HG03108 (cell line): Measurements from ENCODE around the gene TRABD2B.

Experiments used
- ATAC-seq: cut with Tn5 transposase; IDR thresholded peaks from one replicate; pipeline ENCODE4 v1.9.1; 2021; ENCODE audit warnings: moderate library complexity; ENCODE audit not compliant: unreplicated experiment

Gene TRABD2B

DNA sequence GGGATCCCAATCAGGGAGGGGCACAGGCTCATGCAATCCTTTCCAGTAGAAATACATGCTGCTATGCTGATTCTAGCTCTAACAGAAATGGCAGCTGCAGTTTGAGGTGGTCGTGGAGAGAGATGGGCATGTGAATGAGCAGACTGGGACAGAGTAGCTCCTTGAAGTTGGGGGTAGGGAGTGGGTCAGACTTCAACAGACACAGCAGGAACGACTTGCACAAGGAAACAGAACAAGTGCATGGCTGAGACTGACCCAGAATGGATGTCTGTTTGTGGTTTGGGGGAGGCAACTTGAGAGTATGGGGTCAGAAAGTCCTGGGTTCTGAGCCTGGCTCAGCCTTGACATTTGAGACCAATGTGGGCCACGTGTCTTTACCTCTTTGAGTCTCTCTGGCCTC, 25.1 kb upstream of the TRABD2B start:
- no peak for ATAC-seq

GRCh38 chr1:48021792-48022191, 24.6 kb upstream of the TRABD2B start:
- ATAC-seq: no peak

DNA sequence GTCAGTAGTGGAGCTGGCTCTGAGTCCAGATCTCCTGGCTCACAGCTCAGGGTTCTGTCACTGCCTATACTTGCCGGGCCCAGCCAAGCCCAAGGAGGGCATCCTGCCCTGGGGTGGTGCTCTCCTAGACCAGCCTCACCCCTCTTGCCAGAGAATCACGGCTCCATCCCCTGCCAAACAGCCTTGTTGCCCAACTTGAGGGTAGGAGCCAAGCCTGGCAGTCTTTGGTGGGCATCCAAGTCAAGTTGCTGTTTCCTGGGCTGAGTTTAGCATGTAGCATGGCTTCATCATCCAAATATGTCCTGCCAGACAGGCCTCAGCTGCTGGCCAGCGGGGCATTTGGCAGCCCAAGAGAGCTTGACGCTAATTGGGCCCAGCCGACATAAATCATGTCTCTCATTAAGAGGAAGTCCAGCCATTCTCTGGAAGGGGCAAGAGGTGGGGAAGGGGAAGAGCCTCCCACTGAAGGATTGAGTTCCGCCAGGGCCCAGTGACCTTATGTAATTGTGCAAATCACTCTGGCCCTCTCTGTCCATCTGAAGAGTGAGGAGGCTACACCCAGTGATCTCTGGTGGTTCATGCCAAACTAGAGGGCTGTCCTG, 22.6 kb upstream of the TRABD2B start:
- no peak for ATAC-seq

DNA sequence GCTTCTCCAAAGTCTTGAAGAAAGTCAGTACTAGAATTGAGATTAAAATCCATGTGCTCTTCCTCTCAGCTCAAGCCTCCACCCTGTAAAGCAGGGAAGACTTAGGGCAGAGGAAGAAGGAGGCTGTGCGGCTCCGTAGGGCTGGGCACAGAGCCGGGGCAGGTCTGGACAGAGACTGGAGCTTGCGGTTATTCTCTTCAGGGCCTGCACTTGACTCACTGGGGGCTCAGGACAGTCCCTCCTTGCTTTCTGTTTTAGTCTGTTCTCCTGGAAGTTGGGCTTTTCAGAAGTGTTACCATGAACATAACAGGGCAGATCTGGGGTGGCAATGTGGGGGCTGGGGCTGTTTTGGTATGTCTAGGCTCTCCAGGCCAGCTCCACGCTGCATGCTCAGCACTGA, 21.6 kb upstream of the TRABD2B start:
- ATAC-seq: no peak

DNA sequence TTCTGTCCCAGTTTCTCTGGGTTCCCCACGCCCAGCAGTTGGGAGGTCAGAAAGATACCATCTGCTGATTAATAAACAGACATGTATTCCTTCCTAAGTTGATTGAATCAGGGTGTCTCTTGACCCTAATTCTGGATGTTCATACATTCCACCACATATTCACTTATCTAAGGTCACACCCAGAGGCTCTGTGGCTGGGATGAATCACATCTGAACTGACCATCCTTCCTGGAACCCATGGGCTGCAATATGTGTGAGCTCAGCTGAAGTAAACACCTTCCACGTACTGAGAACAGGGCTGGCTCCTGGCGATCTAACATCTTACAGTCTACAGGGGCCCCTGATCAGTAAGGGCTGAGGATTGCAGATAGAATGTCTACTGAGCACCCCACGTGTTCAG, 20.5 kb upstream of the TRABD2B start:
- no peak for ATAC-seq

- no peak for ATAC-seq
These were observed 19.3 kb upstream of the TRABD2B start for GRCh38 chr1:48016515-48016914.

- ATAC-seq: no peak
These were observed 16.1 kb upstream of the TRABD2B start for GRCh38 chr1:48013270-48013669.

GRCh38 chr1:48007047-48007446, 9.9 kb upstream of the TRABD2B start:
- no peak for ATAC-seq

DNA sequence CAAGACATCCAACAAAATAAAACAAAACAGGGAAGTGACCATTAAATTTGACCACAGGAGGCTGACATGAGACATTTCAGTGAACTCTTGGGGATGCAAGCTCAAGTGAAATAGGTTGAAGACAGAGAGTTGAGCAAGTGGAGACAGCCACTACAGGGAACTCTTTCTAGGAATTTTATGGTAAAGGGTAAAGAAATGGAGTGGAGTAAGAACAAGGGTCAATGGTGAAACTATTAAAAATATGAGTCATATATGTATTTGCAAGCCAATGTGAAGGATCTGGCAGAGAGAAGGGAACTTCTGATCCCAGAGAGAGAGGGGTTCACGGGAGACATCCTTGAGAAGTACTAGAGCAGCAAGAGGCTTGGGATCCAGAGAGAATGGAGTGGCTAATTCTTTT, 9.1 kb upstream of the TRABD2B start:
- ATAC-seq: no peak

- no peak for ATAC-seq
These were observed 8.3 kb upstream of the TRABD2B start for GRCh38 chr1:48005253-48006117.

GRCh38 chr1:48003741-48004531, 6.8 kb upstream of the TRABD2B start:
- no peak for ATAC-seq

DNA sequence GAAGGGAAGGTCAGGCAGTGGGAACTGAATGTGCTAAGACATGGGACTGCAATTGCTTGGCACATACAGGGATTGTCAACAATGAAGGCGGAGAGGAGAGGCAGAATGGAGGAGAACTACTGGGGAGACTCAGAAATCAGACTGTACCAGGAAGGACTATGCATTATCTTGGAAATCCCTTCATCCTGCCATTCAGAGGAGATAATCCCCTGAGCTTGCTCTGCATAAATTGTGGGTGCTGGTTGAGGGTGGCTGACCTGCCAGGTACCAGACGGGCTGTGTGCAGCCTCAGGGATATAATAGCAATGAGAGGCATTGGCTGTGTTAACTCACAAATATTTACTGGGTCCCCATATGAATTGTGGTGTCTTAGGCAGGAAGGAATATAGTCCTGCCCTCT, 5.0 kb upstream of the TRABD2B start:
- no peak for ATAC-seq

GRCh38 chr1:48001696-48002095, 4.5 kb upstream of the TRABD2B start:
- no peak for ATAC-seq

- ATAC-seq: no peak
These were observed 3.7 kb upstream of the TRABD2B start for GRCh38 chr1:48000883-48001282.

- ATAC-seq: no peak
These were observed 1.9 kb upstream of the TRABD2B start for GRCh38 chr1:47999097-47999496.

DNA sequence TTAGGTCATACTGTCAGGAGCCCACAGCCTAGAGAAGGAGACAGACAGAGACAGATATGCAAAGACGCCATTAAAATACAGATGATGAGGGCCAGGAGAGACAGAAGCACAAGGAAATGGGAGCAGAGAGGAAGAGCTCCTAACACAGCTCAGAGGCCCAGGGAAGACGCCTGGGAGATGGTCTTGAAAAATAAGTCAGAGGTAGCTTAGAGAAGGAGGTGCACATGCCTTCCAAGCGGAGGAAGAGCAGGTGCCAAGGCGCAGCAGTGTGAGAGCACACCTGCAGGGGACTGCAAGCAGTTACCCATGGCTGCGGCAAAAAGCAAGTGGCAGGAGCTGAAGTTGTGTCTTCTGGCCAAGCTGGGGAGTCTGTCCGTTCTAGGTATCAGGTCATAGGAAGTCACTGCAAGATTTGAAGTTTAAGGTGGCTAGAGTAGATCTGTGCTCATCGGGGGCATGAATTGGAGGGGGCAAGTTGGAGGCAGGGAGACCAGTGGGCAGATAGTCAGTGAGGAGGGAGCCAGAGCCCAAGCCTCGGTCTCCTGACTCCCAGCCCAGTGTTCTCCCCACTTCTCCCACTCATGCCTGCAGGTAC, 1.3 kb upstream of the TRABD2B start:
- ATAC-seq: no peak

DNA sequence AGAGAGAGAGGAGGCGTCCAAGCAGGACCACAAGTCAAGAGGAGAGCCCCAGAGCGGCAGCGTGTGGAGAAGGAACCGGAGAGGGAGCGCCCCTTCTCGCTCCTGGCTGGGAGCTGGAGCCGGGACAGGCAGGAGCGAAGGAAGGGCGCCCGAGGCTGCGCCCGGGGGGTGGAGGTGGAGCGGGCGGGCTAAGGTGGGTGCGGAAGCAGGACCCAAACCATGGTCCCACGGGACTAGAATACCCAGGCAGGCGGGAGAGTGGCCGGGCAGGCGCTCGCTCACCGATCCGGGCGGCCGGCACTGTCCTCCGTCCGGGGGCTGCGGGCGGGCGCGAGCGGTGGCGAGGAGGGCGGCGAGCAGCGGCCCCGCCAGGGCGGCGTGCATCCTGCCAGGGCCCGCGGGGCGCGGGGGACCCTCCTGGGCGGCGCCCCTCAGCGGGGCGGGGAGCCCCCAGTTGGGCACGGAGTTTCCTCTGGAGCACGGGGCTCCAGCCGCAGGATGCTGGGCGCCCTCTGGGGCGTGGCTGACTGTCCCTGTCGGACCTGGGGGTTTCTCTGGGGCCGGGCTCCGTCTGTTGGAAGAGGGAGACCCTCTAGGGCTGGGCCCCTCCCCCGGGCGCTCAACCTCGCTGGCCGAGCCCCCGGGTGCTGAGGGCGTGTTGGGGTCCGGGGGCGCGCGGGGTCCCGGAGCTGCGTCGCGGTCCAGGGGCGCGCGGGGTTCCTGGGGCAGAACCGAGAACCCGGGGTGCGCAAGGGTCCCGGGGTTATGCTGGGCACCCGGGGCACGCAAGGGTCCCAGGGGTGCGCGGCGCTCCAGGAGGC, 569 bp downstream of the TRABD2B start:
- no peak for ATAC-seq

DNA sequence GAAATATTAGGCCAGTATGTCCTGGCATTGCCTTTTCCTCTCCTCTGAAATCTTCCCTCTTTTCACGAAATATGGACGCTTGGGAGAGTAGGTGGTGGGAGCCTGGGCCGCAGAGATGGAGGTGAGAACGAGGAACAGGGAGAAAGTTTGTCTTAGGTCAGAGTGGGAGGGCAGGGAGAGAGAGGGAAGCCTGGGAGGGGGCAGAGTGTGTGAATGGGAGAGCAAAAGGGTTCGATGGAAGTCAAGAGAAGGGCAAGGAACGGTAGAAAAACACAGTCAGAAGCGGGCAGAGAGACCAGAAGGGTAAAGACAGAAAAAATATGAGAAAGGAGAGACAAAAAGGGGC, 1.2 kb downstream of the TRABD2B start:
- ATAC-seq: no peak

DNA sequence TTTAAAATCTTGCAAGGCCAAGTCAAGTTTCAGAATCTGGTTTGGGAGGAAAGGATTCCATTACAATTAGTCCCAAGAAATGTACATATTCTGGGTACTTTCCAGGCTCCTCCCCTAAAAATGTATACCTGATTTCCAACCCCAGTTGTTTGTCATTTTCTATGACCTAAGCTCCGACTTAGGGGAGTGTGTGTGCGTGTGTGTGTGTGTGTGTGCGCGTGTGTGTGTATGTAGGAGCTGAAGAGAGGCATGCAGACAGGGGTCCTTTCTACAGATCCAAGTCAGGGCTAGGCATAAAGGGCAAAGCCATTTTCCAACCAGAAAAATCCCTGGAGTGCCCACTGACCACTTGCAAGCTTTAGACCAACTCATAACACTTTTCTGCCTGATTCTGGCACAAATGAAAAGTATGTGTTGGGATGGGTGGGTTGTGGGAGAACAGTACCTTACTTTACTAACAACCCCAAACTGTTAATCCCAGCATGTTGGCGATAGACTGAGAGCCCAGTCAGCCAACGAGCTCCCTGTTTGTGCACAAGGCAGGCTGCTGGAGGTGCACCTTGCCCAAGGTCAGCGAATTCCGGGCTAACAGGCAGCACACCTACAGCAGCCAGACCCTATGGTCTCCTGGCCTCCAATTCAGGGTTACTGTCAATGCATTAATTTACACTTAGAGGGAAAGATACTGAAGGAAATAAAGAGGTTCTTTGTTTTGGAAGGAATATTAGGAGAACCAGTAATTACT, 1.7 kb downstream of the TRABD2B start:
- no peak for ATAC-seq
